SKM-1 treated with dmso at 0.1 percent for 144 hours (cell line): ENCODE measurements around the gene URB1.
"Not testable (repeated sequence)": the region's sequence is repeated elsewhere in the genome, so short reads cannot be mapped to it uniquely, and the experiment has no call there.

Source experiments
- DNase-seq: peaks from one replicate; lab custom pipeline; 2025; ENCODE audit not compliant: unreplicated experiment; lab: John Stamatoyannopoulos, UW

The URB1 gene

GRCh38 chr21:32392880-32393676 is at the start of gene URB1:
URB1 (minus strand) TSS chr21:32393012; CDS start chr21:32392910, 102 bp downstream.
- DNase-seq, result peak; percentile 79

DNA sequence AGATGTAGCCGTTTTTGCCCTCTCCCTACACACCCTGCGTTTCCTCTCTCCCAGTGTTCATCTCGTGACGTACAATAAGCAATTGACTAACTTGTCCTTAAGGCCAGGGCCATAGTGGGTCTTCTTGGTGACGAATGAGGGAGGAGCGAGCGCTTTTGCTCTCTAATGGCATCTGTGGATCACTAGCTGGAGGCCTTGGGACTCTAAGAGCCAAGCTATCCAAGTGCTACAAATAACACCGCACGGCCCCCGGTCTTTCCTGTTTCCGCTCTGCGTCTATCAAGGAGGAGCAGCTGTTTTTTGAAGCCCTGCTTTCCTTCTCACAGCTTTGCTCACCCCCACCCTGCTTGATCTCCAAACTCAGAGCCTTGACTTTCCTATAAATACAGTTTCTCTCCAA is 44.9 kb upstream of the URB1 start:
- no peak for DNase-seq

DNA sequence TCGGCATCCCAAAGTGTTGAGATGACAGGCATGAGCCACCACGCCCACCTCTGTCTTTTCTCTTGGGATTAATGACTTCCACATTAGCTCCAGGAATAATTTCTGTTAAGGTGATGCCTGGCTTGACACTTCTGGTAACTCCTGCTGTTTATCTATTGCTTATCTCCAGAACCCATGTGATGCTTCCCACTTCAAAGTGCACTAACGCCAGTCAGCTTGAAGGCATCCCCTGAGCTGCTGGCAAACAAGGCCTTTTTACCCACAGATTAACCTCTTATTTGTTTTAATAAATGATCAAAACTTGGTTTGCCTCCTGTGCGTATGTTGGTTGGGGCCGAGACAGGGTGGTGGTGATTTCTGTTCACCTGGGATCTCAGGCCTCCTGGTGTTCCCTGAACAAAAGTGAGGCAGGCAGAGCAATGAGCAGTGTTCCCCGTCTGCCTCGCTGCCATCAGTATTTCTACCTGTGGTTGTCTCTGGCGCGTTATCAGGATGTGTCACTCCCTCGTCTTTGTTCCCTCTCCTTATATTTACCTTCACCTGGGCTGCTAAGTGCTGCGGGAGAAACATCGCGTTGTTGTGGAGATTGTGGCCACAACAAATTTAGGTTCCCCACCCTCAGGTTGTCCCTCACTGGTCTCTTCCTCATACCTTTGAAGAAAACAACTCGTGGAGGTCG is 40.3 kb upstream of the URB1 start:
- not testable (repeated sequence) for DNase-seq

DNA sequence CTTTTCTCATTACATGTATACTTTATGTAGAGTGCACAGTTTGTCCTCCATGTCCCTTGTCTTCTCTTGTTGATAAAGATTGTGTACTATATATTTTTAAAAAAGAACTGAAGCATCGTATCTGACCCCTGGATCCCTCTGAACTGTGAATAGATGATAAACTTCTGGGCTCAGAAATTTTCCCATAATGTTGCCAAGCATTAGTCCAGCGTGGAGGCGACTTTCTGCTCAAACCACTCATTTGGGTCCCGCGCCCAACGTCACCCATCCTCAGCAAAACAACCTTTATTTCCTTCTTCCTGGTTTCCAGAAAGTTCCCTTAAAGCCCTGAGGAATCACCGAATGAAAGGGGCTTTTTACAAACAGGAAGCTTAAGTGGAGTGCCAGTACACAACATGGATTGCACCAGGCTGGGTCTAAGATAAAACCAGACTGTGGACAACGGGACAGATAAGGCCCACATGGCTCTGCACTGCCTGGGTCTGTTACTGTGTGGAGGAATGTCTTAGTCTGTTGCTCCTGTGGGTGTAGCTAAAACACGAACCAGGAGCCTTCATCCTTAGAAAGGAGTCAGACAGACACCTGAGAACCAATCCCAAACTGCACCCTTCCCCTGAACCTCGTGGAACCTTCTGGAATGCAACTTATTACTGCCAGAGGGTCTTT is 35.3 kb upstream of the URB1 start:
- DNase-seq, result no peak

GRCh38 chr21:32426592-32427051 is 33.8 kb upstream of the URB1 start:
- no peak for DNase-seq

GRCh38 chr21:32426066-32426465 is 33.3 kb upstream of the URB1 start:
- DNase-seq, result no peak

DNA sequence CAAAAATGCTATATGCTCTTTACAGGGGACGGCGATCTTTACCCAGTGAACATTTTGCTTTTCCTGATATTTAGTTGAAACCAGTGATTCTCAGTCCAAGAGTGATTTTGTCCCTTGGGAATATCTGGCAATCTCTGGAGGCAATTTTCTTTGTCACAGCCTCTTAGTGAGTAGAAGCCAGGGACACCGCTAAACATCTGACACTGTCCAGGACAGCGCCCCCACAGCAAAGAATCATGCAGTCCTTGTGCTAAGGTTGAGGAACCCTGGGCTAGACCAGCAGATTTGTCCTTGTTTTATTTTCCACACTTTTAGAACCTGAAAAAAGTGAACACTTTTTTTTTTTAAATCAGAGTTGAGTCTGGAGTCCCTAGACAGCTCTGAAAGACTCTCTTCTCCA is 32.8 kb upstream of the URB1 start:
- no peak for DNase-seq

GRCh38 chr21:32424674-32425073 is 31.9 kb upstream of the URB1 start:
- no peak for DNase-seq

GRCh38 chr21:32424191-32424535 is 31.4 kb upstream of the URB1 start:
- no peak for DNase-seq

- DNase-seq, result no peak
Measured at GRCh38 chr21:32423320-32424190, 30.7 kb upstream of the URB1 start.

- DNase-seq, result no peak
Measured at GRCh38 chr21:32422064-32422463, 29.3 kb upstream of the URB1 start.

DNA sequence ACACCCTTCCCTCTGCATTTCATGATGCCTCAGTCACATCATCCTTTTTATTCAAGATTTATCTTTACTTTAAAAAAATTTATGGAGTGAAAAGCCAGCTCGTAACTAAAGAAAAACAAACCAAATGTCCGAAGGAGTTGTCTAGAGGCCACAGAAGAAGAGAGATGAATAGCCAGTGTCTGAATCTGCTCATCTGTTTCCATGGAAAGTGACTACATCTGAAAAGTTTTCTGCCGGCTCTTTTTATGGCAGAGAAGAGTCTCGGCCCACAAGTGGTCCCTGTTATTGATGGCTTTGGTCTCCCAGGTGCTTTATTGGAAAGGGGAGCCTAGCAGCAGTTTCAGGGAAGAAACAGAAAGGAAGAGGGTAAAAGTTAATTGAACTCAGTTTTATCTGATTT is 25.3 kb upstream of the URB1 start:
- no peak for DNase-seq

GRCh38 chr21:32415451-32416398 is 22.9 kb upstream of the URB1 start:
- DNase-seq, result no peak

GRCh38 chr21:32414579-32415358 is 22.0 kb upstream of the URB1 start:
- no peak for DNase-seq

GRCh38 chr21:32413697-32414578 is 21.1 kb upstream of the URB1 start:
- DNase-seq, result peak; percentile 6

GRCh38 chr21:32413015-32413504 is 20.2 kb upstream of the URB1 start:
- DNase-seq, result no peak

- no peak for DNase-seq
Measured at GRCh38 chr21:32412162-32413014, 19.6 kb upstream of the URB1 start, which contains the start of gene EVA1C. EVA1C (plus strand) TSS chr21:32412706; CDS start chr21:32412854, 148 bp downstream.
